Cardiac septum (tissue), 1 donor: ENCODE data around the gene SMIM45.

Experiments used
- DNase-seq: peaks from one replicate; pipeline ENCODE4 v3.0.0-alpha.2; 2020; ENCODE audit warnings: low spot score
- intact Hi-C: fragments of 100-400 bp; cut with DNase I; formaldehyde crosslinking; loops from one replicate; pipeline ENCODE4 v1.14.0; 2022
- donor health status: DM: no; HTN: no; CAD: no.

SMIM45 gene

DNA sequence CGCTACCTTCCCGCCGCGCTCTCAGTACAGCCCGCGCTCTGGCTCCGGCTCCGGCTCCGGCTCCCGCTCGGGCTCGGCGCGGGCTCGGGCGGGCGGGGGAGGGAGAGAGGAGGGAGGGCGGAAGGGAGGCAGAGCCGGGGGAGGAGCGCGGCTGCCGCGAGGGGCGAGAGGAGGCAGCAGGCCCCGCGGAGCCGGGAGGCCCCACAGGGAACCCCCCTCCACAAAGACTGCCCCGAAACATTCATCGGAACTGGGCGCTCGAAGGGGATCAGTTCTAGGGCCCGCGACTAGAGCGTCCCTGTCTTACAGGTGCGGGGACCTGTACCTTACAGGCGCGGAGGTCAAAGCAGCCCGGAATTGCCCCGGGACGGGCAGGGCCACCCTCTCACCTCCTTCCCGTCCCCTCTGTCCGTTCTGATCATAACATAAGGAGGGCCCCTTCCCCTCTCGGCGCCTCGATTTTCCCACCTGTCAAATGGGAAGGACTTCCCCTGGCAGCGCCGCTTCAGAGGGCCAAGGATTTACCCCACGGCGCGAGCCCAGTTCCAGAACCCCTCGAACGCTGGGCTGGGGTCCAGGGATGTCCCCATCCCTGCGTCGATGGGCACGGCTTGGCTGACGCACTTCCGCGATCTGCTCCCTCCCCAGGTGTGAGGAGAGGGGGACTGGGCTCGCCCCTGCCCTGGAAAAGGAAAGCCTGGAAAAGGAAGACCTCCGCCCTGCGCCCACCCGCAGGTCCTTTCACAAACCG is 36.7 kb upstream of the SMIM45 start, which contains the start of gene SHISA8:
TSS of gene SHISA8 (minus strand) at position 40 of the 751 bp plus-strand sequence. CDS start 407 bp downstream, outside the sequence.
- no peak for DNase-seq
- intact Hi-C loops, result no loop called here

DNA sequence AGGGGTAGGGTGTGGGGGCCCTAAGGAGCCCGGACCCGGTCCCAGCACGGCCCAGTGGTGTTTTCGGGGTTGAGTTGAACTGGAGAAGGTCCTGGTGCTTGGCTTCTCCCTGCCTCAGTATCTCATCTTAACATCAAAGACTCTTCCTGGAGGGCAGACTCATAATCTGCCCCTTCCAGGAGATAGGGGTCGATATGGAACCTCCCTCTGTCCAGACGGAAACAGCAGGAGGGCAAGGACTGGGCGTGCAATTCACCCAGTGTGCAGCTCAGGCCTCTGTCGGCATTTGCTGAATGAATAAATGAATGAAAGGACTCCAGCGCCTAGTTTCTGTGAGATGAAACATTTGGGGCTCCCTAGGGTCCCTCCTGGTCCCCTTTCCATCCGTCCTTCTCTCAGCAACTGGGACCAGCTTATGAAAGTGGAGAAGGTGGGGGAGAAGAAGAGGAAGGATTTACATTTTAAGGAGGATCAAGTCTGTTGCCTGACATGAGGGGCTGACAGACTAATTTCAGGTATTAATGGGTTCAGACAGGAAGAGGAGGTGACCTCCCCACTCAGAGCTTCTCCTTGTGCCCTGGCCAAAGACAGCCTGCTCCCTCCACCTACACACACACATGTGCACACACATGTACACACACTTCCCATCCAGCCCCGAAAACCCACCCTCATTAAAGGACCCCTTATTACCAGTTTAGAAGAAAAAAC is 36.0 kb upstream of the SMIM45 start:
- intact Hi-C loops, result no loop called here
- no peak for DNase-seq

DNA sequence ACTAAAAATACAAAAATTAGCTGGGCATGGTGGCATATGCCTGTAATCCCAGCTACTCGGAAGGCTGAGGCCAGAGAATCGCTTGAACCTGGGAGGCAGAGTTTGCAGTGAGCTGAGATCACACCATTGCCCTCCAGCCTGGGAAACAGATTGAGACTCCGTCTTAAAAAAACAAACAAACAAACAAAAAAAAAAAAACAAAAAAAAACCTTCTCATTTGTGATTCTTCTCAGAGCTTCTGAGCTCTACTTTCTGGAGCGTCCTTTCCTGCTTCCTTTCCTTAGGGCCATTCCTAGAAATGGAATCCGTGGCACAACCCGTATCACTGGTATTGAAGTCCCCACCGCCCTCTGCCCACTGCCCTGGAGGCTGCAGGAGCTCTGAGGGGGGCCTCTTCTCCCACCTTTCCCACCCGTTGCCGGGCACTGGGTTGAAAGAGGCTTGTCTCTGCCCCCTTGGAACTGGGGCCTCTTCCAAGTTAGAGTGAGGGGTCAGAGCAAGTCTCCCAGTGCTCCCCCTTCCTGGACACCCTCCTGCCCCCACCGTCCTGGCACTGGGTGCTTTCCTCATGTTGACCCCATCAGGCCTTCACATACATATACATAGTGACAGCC is 35.1 kb upstream of the SMIM45 start:
- intact Hi-C loops, result no loop called here
- DNase-seq, result no peak

DNA sequence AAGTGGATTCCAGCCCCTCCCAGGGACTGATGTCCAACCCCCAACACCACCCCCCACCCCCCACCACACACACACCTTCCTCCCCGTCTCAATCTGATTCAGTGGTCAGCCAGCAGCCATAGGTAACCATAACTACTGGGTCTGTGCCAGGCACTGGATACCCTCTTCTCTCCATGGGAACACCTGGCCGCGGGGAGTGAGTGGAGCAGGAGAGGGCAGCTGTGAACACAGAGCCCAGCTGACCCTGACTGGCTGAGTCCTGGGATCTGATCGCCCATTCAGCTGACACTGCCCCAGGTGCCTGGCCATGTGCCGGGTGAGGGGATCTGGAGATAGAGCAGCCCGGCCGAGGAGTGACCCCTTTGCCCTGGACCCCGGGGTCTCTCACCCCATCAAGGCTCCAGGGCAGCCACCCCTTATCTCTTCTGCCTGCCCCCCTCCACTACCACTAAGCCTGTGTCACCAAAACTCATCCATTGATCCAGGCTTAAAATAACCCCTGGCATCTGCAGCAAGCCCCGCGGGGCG is 34.5 kb upstream of the SMIM45 start:
- DNase-seq, result no peak
- intact Hi-C loops, result no loop called here

DNA sequence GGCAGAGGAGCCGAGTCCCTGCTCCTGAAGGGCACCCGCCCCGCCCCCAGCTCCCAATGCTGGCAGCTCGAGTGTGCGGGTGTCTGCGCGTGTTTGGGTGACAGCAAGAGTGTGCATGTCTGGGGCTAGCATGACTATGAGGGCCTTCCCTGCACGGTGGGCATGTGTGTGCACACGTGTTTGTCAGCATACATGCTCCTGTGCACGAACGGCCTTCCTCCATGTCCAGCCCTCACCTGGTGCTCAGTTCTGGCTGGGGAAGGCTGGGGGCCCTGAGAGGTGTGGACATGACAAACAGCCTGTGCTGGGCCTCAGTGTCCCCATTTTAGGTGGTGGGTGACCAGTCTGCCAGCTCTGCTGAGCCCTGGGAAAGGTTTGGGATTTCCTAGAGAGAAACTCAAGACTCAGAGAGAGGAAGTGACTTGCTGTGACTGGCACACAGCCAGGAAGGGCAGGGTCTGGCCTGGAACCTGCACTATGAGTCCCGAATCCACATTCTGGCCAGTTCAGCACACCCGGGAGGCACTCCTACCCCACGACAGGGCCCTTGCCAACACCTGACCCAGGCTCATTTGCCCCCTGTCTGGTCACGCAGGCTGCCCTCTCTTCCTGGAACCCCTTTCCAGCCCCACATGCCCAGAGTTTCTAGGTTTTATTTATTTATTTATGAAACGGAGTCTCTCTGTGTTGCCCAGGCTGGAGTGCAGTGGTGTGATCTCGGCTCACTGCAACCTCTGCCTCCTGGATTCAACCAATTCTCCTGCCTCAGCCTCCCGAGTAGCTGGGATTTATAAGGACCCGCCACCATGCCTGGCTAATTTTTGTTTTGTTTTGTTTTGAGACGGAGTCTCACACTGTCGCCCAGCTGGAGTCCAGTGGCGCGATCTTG is 33.8 kb upstream of the SMIM45 start:
- DNase-seq, result no peak
- intact Hi-C loops, result no loop called here

DNA sequence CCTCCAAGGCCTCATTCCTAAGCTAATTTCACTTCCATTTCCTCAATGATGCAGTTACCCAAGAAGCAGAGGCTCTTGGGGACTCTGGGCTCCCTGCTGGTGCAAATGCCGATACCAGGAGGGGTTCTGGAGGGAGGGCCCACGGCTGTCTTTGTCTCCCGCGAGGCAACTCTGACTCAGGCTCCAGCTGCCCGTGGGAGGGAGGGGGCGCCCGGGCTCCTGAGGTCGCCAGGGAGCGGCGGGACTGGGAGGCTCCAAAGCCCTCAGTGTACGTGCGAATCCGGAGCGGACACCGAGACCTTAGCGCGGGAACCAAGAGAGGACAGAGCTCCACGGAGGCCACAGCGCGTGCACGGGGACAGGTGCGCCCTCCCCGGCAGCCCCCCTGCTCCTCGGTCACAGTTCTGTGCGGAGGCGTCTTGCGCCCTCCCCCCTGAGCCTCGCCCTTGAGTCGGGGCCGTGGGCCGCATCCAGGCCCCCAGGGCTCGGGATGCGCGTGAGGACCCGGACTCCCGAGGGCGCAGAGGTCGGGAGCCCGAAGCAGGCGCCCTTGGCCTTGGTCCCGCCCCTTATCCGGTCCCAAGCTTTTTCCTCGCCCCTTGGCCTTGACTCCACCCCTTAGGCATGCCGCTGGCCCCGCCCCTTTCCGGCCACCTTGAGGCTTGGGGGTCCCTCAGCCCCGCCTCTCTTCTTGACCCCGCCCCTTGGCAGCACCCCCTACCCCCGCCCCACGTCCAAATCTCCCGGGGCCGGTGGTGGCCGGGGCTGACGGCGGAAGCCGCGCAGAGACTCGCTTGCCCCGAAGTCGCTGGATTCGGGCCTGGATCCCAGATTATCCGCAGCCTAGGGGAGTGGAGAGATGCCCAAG is 32.4 kb upstream of the SMIM45 start:
- no peak for DNase-seq
- intact Hi-C loops, result no loop called here

DNA sequence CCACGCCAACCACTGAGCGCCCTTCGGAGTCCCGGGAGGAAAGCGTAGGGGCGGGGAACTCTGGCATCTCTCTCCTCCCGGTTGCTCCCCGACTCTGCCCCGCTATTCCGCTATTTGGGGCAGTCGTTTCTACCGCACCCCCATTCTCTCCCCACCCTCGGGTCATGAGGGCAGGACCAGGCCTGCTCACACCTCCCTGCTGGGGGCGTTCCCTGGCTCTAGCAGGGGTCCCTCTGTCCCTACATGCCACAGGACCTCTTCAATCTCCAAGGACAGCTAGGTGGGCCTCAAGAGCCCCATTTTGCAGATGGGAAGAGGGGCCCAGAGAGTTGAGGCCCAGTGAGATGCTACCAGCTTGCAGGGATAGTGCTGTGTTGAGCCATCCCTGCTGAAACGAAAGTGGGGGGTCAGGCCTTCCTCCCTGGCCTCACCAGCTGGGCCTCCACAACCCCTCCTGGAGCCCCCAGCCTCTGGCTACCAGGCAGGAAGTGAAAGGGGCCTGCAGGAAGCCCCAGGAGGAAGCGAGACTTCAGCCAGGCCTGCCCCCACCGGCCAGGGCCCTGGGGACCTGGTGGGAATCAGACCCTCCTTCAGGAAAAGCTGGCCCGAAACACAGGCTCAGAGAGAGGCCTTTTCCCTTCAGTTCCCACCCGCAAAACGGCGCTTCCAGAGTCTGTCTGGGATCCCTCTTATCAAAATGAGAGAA is 31.5 kb upstream of the SMIM45 start:
- no peak for DNase-seq
- intact Hi-C loops, result no loop called here

DNA sequence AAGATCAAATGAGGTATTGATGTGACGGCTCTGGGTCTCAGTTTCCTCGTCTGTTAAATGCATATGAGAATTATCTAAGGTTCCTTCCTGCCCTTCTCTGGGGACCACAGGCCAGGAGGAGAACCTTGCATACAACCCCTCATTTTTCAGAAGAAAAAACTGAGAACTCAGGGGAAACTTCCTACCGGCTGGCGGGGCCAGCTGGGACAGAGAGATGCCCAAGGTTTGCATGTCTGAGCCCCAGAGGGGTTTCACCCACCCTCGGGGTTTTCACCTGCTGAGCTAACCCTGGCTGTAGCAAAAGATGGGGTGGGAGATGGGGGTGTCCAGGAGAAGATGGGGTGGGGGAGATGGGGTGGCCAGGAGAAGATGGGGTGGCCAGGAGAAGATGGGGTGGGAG is 29.6 kb upstream of the SMIM45 start:
- no peak for DNase-seq
- intact Hi-C loops, result no loop called here

DNA sequence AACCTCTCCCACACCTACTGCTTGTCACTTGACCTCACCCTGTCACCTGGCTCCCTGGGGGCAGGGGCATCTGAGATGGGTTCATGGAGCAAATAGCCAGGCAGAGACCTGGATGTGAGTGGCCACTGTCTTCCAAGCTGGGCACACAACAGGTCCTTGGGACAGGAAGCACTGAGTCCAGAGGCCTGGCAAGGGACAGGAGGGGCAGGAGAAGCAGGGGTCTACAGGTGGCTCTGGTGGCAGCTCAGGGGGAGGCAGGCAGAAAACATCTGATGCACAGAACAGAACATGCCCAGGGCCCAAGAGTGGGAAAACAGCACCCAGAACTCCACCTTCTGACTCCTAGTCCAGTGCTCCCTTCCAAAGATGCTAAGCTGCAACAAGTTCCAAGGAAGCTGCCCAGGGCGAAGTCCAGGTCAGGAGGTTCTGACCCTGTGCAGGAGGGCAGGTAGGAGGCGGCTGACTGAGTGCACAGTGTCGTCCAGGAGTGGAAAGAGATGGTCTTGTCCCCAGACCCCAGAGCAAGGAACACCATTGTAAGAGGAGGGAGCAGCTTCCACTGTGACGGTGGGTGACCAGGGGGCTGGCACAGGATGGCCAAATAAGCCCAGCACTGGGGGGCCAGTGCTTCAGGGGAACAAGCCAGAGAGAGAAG is 28.9 kb upstream of the SMIM45 start:
- intact Hi-C loops, result no loop called here
- DNase-seq, result no peak

DNA sequence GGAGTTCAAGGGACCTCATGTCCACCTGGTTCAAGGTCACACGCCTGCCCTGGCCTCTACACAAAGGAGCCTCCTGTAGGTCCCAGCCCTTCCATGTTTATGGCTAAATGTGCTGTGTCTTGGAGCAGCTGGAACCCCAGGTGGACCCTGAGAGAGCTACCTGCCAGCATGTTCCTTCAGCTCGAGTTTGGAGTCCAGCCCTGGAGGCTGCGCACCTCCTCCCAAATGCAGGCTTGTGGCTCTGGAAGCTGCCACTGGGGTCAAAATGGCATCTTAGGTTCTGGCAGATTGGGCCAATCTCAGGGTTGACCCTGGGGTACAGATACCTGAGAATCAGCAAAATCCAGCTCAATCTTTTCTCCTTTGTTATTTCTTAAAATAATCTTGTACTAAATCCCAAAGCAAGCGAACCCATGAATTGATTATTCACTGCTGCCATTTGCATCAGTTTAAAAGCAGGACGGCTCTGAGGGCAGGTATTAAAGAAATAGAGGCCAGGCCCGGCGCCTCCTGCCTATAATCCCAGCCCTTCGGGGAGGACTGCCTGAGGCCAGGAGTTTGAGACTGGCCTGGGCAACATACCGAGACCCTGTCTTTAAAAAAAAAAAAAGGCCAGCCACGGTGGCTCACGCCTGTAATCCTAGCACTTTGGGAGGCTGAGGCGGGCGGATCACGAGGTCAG is 28.2 kb upstream of the SMIM45 start:
- intact Hi-C loops, result no loop called here
- no peak for DNase-seq

DNA sequence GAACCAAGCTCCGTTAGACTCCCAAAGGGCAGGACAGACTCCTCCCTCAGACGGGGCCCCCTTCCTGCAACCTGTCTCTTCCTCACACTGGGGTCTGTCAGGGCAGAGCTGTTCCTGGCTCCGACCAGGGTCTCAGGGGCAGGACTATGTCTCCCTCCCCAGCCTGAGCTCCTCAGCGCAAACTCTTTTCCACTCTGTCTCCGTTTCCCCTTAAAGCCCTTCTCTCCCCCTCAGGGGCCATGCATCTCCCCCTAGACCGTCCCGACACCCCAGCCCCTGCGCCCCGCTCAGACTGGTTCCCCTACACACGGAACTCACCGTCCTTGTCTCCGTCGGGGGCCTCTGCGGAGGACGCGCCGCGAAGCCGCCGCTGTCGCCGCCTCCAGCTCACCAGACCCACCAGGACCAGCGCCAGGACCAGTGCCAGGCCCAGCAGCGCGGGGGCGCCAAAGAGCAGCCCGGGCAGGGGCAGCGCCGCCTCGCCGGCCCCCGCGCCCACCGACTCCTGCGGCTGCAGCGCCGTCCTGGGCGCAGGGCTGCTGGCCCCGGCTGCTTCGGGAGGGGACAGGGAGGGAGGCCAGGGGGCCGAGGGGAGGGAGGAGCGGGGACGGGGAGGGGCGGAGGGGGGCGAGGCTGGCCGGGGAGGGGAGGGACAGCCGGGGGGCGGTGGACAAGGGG is 26.0 kb upstream of the SMIM45 start:
- intact Hi-C loops, result no loop called here
- DNase-seq, result no peak

DNA sequence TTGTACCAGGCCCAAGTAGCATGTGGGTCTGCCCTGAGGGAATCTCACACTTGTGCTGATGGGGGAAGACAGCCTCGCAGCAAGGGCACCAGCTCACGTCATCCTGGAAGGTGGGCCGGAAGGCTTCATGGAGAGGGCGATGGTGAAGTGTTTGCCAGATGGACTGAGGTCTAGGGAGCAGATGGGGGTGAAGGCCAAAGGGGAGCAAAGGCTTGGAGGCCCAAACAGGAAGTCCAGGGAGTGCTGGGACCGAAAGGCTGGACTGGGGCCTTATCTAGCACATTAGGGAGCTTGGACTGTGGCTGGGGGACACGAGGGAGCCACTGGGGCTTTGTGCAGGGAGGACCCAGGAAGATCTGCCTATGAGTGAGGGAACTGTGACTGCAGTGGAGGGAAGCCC is 24.1 kb upstream of the SMIM45 start:
- intact Hi-C loops, result no loop called here
- no peak for DNase-seq

DNA sequence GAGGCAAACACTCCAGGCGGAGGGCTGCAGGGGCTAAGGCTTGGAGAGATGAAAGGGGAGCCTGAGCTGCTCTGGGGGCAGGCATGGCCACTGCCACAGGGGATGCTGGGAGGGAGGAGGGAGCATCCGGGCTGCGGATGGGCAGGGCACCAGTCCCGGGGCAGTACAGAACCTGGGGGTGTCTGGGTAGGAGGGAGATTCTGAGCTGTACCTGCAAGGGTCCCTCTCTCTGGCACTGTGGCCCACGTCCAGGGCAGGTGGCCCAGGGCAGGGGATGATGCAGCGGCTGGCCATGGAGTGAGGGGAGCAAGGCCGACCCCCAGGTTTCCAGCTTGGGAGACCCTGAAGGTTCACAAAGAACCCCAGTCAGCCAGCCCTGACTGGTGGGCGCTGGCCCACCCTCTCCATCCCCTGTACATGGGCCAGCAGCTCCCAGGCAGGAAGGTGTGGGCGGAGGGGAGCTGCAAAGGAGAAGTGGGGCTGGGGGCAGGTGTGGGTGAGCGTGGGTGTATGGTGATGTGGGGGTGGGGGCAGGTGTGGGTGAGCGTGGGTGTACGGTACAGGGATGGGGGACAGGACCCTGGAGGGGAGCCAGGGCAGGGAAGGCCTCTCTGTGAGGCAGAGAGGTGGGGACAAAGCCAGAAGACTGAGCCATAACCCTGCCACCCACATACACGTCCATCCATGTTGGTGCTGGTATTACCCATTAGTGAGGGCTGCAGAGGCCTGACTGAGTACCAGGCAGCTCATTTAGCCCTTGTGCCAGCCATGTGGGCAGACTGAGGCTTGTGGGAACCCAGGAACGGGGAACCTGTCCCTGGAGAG is 23.1 kb upstream of the SMIM45 start:
- no peak for DNase-seq
- intact Hi-C loops, result no loop called here

DNA sequence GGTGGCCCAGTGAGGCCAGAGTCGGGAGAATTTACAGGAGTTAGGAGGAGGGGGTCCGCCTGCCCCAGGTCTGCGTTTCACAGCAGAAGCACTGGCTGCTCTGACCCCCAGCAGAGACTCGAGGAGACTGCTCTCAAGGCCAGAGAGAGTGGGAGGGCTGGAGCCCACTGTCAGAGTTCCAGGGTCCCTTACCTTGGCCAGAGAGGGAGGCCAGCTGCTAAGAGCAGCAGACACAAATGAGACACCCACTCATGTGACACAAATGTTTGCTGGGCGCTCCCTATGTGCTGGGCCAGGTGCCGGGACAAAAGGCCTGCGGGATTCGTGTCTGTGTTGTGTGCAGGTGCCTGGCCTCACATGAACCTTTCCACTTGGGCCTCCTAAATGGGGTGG is 22.5 kb upstream of the SMIM45 start:
- DNase-seq, result no peak
- intact Hi-C loops, result no loop called here

DNA sequence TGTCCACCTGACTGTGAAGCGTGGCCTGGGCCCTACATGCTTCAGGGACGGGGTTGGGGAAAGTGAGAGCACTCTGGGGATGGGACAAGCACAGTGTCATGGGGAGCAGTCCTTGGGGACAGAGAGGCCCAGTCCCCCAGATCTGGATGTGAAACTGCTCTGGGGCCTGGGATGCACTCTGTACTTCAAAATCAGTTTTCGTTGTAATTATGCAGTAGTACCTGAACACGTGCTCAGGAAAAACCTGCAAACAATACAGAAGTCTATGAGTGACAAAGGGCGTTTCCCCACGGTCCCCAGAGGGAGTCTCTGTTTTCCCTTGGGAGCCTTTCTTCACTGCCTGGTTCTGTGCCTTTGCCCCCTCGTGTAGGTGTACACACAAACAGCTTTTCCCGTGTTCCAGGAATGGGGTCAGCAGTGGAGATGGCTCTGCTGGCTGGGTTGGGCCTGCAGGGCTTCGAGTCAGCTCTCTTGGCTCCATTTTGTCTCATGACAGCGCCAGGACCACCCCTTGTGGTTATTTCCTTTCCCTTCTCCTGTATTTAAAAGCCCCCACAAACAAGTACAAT is 20.2 kb upstream of the SMIM45 start:
- intact Hi-C loops, result no loop called here
- DNase-seq, result no peak
